ENCODE data around the gene SERPINE1.

SERPINE1 gene

DNA sequence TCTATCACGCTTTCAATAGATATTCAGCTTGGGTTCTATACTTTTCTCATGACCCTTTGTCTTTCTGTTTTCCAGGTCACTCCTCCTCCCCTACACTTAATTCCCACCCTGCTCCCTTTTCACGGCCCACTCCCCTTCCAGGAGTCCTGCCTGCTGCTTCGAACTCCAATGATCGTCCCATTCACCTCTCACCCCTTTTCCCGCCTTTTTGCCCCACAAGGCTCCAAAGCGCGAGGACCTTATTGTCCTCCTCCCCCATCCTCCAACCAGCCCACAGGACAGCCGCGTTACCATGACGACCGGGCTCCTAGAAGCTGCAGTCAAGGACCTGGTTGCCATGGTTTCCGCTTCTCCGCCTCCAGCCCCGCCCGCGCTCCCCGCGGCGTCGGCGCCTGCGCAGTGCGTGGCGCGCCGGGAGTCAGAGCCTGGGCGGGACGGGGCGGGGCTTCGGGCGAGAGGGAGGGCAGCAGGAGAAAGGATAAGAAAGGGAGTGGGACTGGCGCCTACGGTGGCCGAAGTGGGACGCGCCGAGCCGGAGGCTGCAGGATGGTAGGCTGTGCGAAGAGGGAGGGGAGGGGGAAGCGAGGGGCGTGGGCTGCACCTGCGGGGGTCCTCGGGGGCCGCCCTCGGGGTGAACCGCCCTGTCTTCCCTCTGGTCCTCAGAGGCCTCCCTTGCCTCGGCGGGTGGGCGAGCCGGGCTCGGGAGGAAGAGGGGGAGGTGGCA lies 27.2 kb downstream of the SERPINE1 start, which contains the start of gene AP1S1:
AP1S1 (plus strand) TSS at position 508 of the 724 bp plus-strand sequence; CDS start at position 547, 39 bp downstream.
- TF ChIP-seq, protein P1, sequence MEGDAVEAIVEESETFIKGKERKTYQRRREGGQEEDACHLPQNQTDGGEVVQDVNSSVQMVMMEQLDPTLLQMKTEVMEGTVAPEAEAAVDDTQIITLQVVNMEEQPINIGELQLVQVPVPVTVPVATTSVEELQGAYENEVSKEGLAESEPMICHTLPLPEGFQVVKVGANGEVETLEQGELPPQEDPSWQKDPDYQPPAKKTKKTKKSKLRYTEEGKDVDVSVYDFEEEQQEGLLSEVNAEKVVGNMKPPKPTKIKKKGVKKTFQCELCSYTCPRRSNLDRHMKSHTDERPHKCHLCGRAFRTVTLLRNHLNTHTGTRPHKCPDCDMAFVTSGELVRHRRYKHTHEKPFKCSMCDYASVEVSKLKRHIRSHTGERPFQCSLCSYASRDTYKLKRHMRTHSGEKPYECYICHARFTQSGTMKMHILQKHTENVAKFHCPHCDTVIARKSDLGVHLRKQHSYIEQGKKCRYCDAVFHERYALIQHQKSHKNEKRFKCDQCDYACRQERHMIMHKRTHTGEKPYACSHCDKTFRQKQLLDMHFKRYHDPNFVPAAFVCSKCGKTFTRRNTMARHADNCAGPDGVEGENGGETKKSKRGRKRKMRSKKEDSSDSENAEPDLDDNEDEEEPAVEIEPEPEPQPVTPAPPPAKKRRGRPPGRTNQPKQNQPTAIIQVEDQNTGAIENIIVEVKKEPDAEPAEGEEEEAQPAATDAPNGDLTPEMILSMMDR (conservative IDR thresholded peaks at IDR 0.05; ENCODE audit: low read depth, low read length): no peak
- peak; percentile 71 for DNase-seq (ENCODE audit: low read depth)
- H3K4me3 ChIP-seq (ENCODE audit: low read length): peak within 1 kb of the TSS; percentile 80

DNA sequence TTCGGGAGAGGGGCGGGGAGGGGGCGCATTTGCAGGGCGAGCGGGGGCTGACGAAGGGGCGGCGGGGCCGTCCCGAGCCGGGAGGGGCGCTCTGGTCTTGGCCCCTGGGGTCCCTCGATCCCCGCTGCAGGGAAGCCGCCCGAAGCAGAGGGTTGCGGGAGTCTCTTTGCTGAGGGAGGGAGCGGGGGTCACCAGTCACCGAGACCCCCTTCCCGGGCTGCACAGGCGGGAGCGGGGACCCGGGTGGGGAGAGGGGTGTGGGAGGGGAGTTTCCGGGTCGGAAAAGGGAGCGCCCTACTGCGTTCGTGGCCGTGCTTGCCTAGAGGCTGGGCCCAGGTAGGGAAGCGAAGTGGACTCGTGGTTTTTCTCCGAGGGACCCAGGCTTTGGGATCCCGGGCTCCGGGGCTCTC lies 27.8 kb downstream of the SERPINE1 start:
- TF ChIP-seq, protein P1 (conservative IDR thresholded peaks at IDR 0.05; ENCODE audit: low read depth, low read length): no peak
- DNase-seq (ENCODE audit: low read depth): no peak
- peak overlapping the region; percentile 80 for H3K4me3 ChIP-seq (ENCODE audit: low read length)

DNA sequence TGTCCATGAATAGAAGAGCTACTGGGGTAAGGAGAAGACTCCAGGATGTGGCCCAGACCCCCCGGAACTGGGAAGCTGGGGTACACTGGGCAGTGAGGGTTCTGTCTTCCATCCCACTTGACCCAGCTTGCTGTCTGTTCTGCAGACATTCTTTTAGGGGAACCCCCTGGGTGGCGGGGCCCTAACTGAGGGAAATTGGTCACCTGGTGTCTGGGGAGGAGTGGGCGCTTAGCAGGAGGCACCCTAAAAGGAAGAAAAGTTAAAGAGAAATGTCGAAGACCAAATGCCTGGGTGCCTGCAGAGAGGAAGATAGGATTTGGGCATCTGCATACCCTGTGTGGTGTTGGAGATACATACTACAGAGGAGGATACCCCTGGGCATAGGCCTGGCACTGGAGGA lies 28.4 kb downstream of the SERPINE1 start:
- H3K4me3 ChIP-seq (ENCODE audit: low read length): peak overlapping the region; percentile 80
- TF ChIP-seq, protein P1 (conservative IDR thresholded peaks at IDR 0.05; ENCODE audit: low read depth, low read length): no peak
- no peak for DNase-seq (ENCODE audit: low read depth)

DNA sequence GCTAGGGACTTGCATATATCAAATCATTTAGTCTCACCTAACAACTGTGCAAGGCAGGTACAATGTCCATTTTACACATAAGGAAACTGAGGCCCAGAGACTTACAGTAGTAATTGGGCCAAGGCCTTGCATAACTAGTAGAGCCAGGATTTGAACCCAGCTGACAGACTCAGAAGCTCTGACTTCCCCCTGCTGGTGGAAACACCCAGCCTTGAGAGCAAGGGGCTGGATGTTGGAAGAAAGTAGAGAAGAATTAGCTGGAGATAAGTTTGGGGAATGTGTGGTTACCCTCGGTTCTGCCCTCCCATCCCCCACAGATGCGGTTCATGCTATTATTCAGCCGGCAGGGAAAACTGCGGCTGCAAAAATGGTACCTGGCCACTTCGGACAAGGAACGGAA lies 29.4 kb downstream of the SERPINE1 start:
- TF ChIP-seq, protein P1 (conservative IDR thresholded peaks at IDR 0.05; ENCODE audit: low read depth, low read length): peak; percentile 29
- no peak for DNase-seq (ENCODE audit: low read depth)
- no peak overlapping the region for H3K4me3 ChIP-seq (ENCODE audit: low read length)

DNA sequence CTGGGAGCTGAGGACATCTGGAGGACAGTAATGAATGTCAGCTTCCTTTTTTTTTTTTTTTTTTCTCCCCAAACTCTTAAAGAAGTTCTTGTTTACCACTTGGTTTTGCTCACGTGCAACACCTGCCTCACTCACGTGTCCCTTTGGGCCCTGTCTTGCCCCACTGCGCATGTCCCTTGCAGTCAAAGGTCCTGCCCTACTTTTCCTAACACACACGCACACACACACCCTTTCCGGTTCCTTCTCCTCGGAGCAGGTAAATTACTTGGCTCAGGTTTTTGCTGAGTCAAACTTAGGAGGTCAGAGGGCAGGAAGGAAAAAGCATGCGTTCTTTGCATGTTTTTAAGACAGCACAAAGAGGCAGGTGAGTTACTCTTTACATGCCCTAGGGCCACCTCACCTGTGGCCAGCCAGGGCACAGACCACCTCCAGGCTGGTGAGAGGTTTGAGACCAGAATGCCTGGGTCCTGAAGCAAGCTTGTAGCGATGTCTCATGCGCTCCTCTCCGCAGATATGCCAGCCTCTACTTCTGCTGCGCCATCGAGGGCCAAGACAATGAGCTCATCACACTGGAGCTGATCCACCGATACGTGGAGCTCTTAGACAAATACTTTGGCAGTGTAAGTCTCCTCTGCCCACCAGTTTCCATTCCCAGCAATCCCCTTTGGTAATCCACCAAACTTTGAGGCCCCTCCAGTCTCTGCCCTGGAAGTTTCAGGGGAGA lies 30.1 kb downstream of the SERPINE1 start:
- H3K4me3 ChIP-seq (ENCODE audit: low read length): no peak overlapping the region
- TF ChIP-seq, protein P1 (conservative IDR thresholded peaks at IDR 0.05; ENCODE audit: low read depth, low read length): no peak
- DNase-seq (ENCODE audit: low read depth): no peak

DNA sequence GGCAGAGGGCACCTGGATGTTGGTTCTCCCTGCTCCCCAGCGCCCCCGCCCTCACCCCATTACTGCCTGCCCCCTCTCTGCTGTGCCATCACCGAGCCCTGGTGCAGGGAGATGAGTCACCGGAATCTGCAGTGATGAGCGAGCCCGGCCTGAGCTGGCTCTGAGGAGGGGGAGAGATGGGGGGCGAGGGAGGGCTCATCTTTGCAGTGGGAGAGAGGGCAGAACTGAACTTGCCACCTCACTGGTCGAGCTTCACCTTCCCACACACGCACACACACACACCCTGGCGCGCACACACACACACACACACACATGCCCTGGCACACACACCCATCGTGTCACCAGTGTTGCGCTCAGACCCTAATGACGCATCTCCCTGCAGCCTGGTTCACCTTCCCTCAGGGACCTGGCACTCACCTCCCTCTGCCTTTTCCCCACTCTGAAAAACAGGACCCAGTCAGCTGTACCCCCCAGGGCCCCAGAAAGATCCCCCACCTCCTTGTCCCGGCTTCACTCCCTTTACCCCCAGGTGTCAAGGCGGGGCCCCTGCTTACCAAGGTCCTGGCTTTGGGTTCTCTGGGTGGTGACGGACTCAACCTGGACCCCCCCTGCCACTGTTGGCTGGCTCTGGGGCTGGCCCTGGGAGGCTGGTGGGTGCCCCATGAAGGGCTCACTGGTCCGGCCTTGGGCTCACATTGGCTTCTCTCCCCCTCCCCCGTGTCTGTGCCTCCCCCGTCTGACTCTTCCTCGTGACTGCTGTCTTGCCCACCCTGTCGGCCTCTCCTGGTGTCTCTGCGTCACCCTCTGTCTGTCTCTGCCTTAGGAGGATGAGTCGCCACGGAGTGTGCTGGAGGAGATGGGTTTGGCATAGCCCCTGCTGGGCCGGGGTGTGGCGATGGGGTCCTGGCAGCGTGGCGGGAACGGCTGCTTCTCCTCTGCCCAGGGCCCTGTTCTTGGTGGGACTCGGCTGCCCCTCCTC lies 33.1 kb downstream of the SERPINE1 start:
- DNase-seq (ENCODE audit: low read depth): no peak
- H3K4me3 ChIP-seq (ENCODE audit: low read length): no peak overlapping the region
- TF ChIP-seq, protein P1 (conservative IDR thresholded peaks at IDR 0.05; ENCODE audit: low read depth, low read length): no peak

Measured in retinal pigment epithelial cell (primary cell).